NT2/D1 (cell line): ENCODE data around the gene OR56B4.
"Not testable (repeated sequence)": the region's sequence is repeated elsewhere in the genome, so short reads cannot be mapped to it uniquely, and the experiment has no call there.

Experiments
- SUZ12 ChIP-seq: IDR thresholded peaks from 2 replicates; pipeline ENCODE4 v1.6.1; 2011; ENCODE audit not compliant: insufficient read length, insufficient read depth; ENCODE audit errors: extremely low read depth
- YY1 ChIP-seq: IDR thresholded peaks from 2 replicates; pipeline ENCODE4 v1.6.1; 2011; ENCODE audit not compliant: insufficient read length, insufficient read depth
- ZNF274 ChIP-seq: IDR thresholded peaks from 2 replicates; pipeline ENCODE4 v1.6.1; 2011; ENCODE audit warnings: mild to moderate bottlenecking, low read depth, low read length

GRCh38 chr11:6076443-6076842 lies 31.0 kb upstream of the OR56B4 start:
- TF ChIP-seq ZNF274, SUZ12, YY1: not testable (repeated sequence)
